ENCODE data around the gene LRRC75B. TPM values are rescaled to one million over a fixed set of nuclear protein-coding genes. Genes with fewer than 3 reads are reported as not detected.
A peak's percentile ranks its signal among the peaks of the same experiment; 100 is the strongest.
"Not testable (repeated sequence)": the region's sequence is repeated elsewhere in the genome, so short reads cannot be mapped to it uniquely, and the experiment has no call there.

The LRRC75B gene
- total RNA-seq, 1 experiment from 2014 or later: 14.5 TPM

- peaks cover 80% of the 10 kb centered on the region for H3K36me3 Mint-ChIP-seq (ENCODE audit: insufficient read depth, unreplicated experiment)
- CTCF ChIA-PET: interaction anchor here (0.5 to 1.0 kb wide), 13 partner anchors 33 to 399 kb away, joined by 3 to 6 read pairs (median 3); no protein-coding TSS in a partner anchor
- TF ChIP-seq, protein P1, sequence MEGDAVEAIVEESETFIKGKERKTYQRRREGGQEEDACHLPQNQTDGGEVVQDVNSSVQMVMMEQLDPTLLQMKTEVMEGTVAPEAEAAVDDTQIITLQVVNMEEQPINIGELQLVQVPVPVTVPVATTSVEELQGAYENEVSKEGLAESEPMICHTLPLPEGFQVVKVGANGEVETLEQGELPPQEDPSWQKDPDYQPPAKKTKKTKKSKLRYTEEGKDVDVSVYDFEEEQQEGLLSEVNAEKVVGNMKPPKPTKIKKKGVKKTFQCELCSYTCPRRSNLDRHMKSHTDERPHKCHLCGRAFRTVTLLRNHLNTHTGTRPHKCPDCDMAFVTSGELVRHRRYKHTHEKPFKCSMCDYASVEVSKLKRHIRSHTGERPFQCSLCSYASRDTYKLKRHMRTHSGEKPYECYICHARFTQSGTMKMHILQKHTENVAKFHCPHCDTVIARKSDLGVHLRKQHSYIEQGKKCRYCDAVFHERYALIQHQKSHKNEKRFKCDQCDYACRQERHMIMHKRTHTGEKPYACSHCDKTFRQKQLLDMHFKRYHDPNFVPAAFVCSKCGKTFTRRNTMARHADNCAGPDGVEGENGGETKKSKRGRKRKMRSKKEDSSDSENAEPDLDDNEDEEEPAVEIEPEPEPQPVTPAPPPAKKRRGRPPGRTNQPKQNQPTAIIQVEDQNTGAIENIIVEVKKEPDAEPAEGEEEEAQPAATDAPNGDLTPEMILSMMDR (IDR thresholded peaks at IDR 0.05; ENCODE audit: unreplicated experiment): no peak
- H3K4me3 Mint-ChIP-seq (ENCODE audit: low read depth, unreplicated experiment): peak within 1 kb of the TSS; percentile 97
- H3K9me3 Mint-ChIP-seq (ENCODE audit: low read depth, unreplicated experiment): no peaks in the 10 kb centered on the region
- H3K27me3 Mint-ChIP-seq (ENCODE audit: unreplicated experiment): no peaks in the 10 kb centered on the region
- H3K4me1 Mint-ChIP-seq (ENCODE audit: low read depth, unreplicated experiment): peaks cover 51% of the 10 kb centered on the region
- peak; percentile 97 for DNase-seq
- peak within 1 kb of the TSS; percentile 83 for H3K27ac Mint-ChIP-seq (ENCODE audit: unreplicated experiment)
- no TSS peak for BruUV-seq (replicated peaks)
- intact Hi-C loops (cut with micrococcal nuclease; ENCODE audit: unreplicated experiment): no loop called here
Observed at GRCh38 chr22:24555165-24556039, 37.5 kb downstream of the LRRC75B start, which contains the start of gene SNRPD3. TSS of gene SNRPD3 (plus strand) at chr22:24555999. CDS start at chr22:24557675, 1,676 bp downstream.

DNA sequence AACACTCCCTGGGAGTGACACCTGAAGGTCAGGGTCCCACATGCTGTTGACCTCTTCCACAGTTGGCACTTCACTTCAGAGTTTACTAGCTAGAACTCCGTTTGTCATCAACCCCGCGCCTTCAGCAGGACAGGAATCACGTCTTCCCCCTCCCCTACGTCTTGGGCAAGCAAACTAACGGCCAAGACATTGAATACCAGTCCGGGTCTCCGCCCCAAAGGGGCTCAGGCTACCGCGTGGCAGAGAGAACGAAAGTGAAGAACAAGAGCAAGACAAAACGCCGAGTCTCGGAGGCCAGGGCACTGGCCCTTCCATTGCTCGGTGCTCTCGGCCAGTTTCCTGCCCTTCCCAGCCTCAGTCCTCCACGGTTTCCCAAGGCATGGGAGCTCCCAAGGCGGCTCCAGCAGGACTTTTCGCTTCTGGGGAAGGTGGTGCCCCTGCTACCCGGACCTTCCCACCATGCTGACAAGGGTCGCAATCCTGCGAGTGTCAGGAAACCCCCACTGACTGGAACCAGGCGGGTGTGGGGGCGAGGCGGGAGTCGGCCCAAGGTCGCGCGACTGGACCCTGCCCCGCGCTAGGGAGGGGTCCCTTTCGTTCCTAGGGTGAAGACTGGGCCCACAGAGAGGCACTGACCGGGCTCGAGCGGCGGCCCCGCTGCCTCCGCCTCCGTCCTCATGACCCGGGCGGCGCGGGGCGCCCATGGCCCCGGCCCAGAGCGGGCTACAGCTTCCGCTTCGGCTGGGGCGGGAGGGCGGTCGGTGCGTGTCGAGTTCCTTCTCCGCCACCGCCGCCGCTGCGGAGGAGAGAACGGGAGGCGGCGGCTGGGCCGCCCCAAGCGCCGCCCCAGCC is 38.3 kb downstream of the LRRC75B start, which contains the start of gene GUCD1:
GUCD1 (minus strand) TSS at position 826 of the 852 bp plus-strand sequence; CDS start at position 679, 147 bp downstream.
- Mint-ChIP-seq H3K27ac (ENCODE audit: unreplicated experiment) (peak within 1 kb of the TSS; percentile 84), H3K36me3 (ENCODE audit: insufficient read depth, unreplicated experiment) (peaks cover 83% of the 10 kb centered on the region), H3K9me3 (ENCODE audit: low read depth, unreplicated experiment) (no peaks in the 10 kb centered on the region), H3K4me3 (ENCODE audit: low read depth, unreplicated experiment) (peak within 1 kb of the TSS; percentile 97), H3K27me3 (ENCODE audit: unreplicated experiment) (no peaks in the 10 kb centered on the region), H3K4me1 (ENCODE audit: low read depth, unreplicated experiment) (peaks cover 60% of the 10 kb centered on the region)
- peak; percentile 13 for DNase-seq
- TF ChIP-seq, protein P1 (IDR thresholded peaks at IDR 0.05; ENCODE audit: unreplicated experiment): no peak
- TSS peak; percentile 41 for BruUV-seq (replicated peaks)
- CTCF ChIA-PET: interaction anchor here (0.6 to 1.0 kb wide), 6 partner anchors 33 to 400 kb away, joined by 3 to 6 read pairs (median 3); no protein-coding TSS in a partner anchor
- intact Hi-C loops (cut with micrococcal nuclease; ENCODE audit: unreplicated experiment): no loop called here

DNA sequence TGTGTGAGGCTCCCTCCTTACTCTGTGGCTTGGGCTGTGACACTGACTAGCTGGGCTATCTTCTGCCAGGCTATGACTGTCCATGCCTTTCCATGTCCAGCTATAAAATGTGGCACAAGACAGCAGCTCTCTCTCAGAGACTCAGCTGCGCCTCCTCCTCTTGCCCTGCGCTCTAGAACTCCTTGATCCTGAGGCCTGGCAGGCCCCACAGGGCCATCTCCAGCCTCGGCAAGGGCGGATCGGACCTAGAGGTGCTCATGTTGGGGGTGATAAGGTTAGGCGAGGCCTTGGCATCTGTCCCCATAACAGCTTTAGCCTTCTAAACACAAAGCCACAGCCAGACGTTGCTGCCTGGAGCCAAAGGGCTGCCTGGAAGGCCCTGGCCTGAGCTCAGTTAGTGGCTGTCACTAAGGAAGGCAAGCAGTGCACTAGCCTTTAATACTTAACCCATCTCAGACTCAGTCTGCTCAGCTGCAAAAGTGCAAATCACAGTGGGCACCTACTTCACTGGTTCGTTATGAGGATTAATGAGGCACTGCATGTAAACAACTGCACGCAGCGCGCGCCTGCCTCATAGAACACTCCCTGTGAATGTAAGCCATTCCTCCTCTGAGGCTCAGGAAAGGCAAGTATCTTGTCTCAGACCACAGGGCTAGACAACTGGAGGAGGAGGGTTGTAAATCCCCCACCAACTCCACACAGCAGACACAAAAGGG is 39.1 kb downstream of the LRRC75B start:
- CTCF ChIA-PET: no interaction called here
- intact Hi-C loops (cut with micrococcal nuclease; ENCODE audit: unreplicated experiment): no loop called here
- Mint-ChIP-seq H3K36me3 (ENCODE audit: insufficient read depth, unreplicated experiment) (peaks cover 85% of the 10 kb centered on the region), H3K27ac (ENCODE audit: unreplicated experiment) (peak overlapping the region; percentile 84), H3K4me1 (ENCODE audit: low read depth, unreplicated experiment) (peaks cover 64% of the 10 kb centered on the region), H3K9me3 (ENCODE audit: low read depth, unreplicated experiment) (no peaks in the 10 kb centered on the region), H3K4me3 (ENCODE audit: low read depth, unreplicated experiment) (peak overlapping the region; percentile 97), H3K27me3 (ENCODE audit: unreplicated experiment) (no peaks in the 10 kb centered on the region)
- DNase-seq: no peak
- TF ChIP-seq, protein P1 (IDR thresholded peaks at IDR 0.05; ENCODE audit: unreplicated experiment): no peak
- BruUV-seq (replicated peaks): no TSS peak

DNA sequence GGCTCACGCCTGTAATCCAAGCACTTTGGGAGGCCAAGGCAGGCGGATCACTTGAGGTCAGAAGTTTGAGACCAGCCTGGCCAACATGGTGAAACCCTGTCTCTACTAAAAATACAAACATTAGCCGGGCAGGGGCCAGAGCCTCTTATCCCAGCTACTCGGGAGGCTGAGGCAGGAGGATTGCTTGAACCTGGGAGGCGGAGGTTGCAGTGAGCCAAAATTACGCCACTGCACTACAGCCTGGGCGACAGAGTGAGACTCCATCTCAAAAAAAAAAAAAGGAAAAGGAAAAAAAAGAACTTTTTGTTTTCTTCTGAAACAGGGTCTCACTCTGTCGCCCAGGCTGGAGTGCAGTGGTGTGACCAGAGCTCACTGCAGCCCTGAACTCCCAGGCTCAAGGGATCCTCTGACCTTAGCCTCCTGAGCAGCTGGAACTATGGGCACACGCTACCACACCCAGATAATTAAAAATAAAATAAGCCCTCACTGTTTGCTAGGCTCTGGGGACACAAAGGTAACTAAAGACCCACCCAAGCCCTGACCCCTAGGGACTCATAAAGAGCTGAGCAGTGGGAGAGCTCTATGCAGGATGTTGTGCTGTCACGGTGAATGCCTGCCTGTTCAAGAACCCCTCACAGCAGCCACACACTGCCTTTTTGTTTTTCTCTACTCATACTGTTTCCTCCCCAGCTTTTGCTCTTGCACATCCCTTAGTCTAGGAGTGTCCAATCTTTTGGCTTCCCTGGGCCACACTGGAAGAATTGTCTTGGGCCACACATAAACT is 40.2 kb downstream of the LRRC75B start:
- peaks cover 56% of the 10 kb centered on the region for H3K4me1 Mint-ChIP-seq (ENCODE audit: low read depth, unreplicated experiment)
- BruUV-seq (replicated peaks); H3K9me3 Mint-ChIP-seq (ENCODE audit: low read depth, unreplicated experiment); DNase-seq; CTCF ChIA-PET; intact Hi-C loops (cut with micrococcal nuclease; ENCODE audit: unreplicated experiment); H3K27me3 Mint-ChIP-seq (ENCODE audit: unreplicated experiment): not testable (repeated sequence)
- peaks cover 82% of the 10 kb centered on the region for H3K36me3 Mint-ChIP-seq (ENCODE audit: insufficient read depth, unreplicated experiment)
- H3K27ac Mint-ChIP-seq (ENCODE audit: unreplicated experiment): peak overlapping the region; percentile 42
- H3K4me3 Mint-ChIP-seq (ENCODE audit: low read depth, unreplicated experiment): peak overlapping the region; percentile 97

Measured in Calu3 (cell line).